Measurements from ENCODE around the gene DPH3.

DNA sequence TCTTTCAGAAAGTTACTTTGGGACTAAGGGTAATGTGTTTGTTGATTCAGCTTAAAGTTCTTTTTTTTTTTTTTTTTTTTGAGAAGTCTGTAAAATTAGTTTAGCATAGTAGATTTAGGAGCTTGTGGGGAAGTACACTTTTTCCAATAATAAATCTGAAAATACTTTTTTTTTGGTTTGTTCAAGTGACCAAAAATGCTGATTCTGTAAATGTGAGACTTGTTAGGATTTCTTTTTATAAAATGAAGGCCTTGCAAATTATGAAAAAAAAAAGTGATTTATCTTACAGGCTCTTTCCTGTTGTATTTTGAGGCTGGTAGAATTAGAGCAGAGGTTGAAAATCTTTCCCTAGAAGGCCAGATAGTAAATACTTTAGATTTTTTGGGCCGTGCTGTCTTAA lies 7.8 kb upstream of the DPH3 start:
- TF ChIP-seq, protein P1, sequence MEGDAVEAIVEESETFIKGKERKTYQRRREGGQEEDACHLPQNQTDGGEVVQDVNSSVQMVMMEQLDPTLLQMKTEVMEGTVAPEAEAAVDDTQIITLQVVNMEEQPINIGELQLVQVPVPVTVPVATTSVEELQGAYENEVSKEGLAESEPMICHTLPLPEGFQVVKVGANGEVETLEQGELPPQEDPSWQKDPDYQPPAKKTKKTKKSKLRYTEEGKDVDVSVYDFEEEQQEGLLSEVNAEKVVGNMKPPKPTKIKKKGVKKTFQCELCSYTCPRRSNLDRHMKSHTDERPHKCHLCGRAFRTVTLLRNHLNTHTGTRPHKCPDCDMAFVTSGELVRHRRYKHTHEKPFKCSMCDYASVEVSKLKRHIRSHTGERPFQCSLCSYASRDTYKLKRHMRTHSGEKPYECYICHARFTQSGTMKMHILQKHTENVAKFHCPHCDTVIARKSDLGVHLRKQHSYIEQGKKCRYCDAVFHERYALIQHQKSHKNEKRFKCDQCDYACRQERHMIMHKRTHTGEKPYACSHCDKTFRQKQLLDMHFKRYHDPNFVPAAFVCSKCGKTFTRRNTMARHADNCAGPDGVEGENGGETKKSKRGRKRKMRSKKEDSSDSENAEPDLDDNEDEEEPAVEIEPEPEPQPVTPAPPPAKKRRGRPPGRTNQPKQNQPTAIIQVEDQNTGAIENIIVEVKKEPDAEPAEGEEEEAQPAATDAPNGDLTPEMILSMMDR (IDR thresholded peaks at IDR 0.05) = no peak
- no peak for TF ChIP-seq POLR2A (IDR thresholded peaks at IDR 0.05)
- no peak for TF ChIP-seq POLR2AphosphoS5 (IDR thresholded peaks at IDR 0.05)

All from breast epithelium (tissue), 3 donors.